ENCODE measurements around the gene ARSG. TPM values are rescaled to one million over a fixed set of nuclear protein-coding genes. Genes with fewer than 3 reads are reported as not detected.

The ARSG gene
- total and polyA plus RNA-seq, 9 of the 15 experiments (the other 6 are each of a cell fraction or from before 2014, with no cell fraction given): 1.0 to 5.6 (median 1.8) TPM

DNA sequence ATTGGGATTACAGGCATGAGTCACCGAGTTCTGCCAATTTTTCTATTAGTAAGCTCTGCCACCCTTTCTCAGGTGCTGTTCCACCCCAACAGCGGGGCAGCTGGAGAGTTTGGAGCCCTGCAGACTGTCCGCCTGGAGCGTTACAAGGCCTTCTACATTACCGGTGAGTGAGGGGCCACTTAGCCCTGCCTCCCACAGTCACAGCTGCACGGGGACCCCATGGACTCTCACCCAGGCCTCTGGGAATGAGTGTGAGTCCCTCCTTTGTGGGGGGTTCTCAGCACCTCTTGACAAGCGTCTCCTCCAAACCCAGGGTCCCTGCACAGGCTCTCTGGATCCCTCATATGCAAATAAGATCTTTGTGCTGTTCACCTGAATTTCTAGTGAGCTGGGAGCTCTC lies 110.0 kb downstream of the ARSG start:
- Histone ChIP-seq H3K36me3 (ENCODE audit: control insufficient read depth, insufficient read depth, low read length) (no peaks in the 10 kb centered on the region), H4K20me1 (replicated peaks; ENCODE audit: control insufficient read depth, insufficient read depth, low read length) (no peaks in the 10 kb centered on the region), H3K27me3 (ENCODE audit: control insufficient read depth in 2 of 2, insufficient read depth in 2 of 2, low read length in 2 of 2) (peaks cover 12 to 33% of the 10 kb centered on the region in 2 experiments; a peak in 3 of 5 replicates), H3K9me1 (ENCODE audit: control insufficient read depth, insufficient read depth, low read length) (no peaks in the 10 kb centered on the region), H3K9me3 (replicated peaks; ENCODE audit: control insufficient read depth, insufficient read depth, low read depth, low read length) (no peaks in the 10 kb centered on the region), H3K4me1 (replicated peaks in 1 of 2; ENCODE audit: control insufficient read depth in 2 of 2, insufficient read depth in 2 of 2, low read length in 2 of 2) (0 out of 5 replicates have a peak, but pooled peaks cover 0 to 4% of the 10 kb centered on the region in 2 experiments), H3K79me2 (ENCODE audit: control insufficient read depth, insufficient read depth, low read length) (no peaks in the 10 kb centered on the region), H3K4me2 (ENCODE audit: insufficient read depth, low read length) (no peak overlapping the region), H3K4me3 (no peak overlapping the region), H2AFZ (ENCODE audit: low read depth, low read length) (no peak overlapping the region), H3K27ac (ENCODE audit: extremely low read depth, low read depth, low read length) (no peak overlapping the region), H3K9ac (ENCODE audit: insufficient read depth in 1 of 2, low read depth in 2 of 2, low read length in 2 of 2) (no peak overlapping the region)
- no peak for DNase-seq (ENCODE audit: extremely low read depth in 1 of 4, low spot score in 3 of 4)
- TF ChIP-seq PHF21A (IDR thresholded peaks at IDR 0.05; ENCODE audit: borderline replicate concordance, low read depth) (no peak), FIP1L1 (IDR thresholded peaks at IDR 0.05; ENCODE audit: low read depth, low read length, poor library complexity, severe bottlenecking) (no peak), ZNF146 (CRISPR knock-in tag; IDR thresholded peaks at IDR 0.05; ENCODE audit: unreplicated experiment) (no peak), ZNF407 (IDR thresholded peaks at IDR 0.05; ENCODE audit: low read depth) (no peak), MAFK (IDR thresholded peaks at IDR 0.05; ENCODE audit: low read length) (no peak), SRSF9 (IDR thresholded peaks at IDR 0.05; ENCODE audit: borderline replicate concordance, low read depth, low read length) (no peak), PYGO2 (tag; IDR thresholded peaks at IDR 0.05) (no peak), YBX1 (IDR thresholded peaks at IDR 0.05) (no peak), MECOM (CRISPR knock-in tag; IDR thresholded peaks at IDR 0.05) (no peak)
- TF ChIP-seq, protein P1, sequence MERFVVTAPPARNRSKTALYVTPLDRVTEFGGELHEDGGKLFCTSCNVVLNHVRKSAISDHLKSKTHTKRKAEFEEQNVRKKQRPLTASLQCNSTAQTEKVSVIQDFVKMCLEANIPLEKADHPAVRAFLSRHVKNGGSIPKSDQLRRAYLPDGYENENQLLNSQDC (CRISPR knock-in tag; IDR thresholded peaks at IDR 0.05): no peak
- no peak for ATAC-seq
- in situ Hi-C loops (cut with MboI): no loop called here
- CTCF ChIA-PET (ENCODE audit: low intra/inter-chr PET ratio): no interaction called here
- no TSS peak for BruUV-seq (replicated peaks)
- 8% methylated on average over 7 of the region's 7 CpGs for WGBS (ENCODE audit: insufficient coverage, low coverage, missing lambda C conversion rate)
- FAIRE-seq: no peak
- intact Hi-C loops (cut with micrococcal nuclease): no loop called here
- POLR2A ChIA-PET: no interaction called here
